ENCODE results near the gene LSP1.
"Not testable (repeated sequence)": the region's sequence is repeated elsewhere in the genome, so short reads cannot be mapped to it uniquely, and the experiment has no call there.

Gene LSP1

DNA sequence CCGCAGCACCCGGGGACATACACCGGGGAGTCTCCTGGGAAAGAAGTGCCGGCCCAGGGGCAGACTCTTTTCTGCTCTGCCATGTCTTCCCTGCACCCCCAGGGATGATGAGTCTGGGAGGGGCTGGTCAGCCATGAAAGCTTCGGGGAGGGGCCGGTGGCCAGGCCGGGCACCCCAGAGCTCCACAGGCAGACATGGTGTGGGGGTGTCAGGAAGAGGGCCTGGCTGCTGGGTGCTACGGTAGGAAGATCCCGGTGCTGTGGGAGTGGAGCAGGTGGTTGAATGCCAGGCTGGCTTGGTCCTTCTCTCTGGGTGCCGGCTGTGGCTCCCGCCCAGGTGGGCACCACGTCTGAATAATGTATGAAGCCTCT lies 17.4 kb downstream of the LSP1 start:
- H3K27ac Mint-ChIP-seq = no peak overlapping the region

DNA sequence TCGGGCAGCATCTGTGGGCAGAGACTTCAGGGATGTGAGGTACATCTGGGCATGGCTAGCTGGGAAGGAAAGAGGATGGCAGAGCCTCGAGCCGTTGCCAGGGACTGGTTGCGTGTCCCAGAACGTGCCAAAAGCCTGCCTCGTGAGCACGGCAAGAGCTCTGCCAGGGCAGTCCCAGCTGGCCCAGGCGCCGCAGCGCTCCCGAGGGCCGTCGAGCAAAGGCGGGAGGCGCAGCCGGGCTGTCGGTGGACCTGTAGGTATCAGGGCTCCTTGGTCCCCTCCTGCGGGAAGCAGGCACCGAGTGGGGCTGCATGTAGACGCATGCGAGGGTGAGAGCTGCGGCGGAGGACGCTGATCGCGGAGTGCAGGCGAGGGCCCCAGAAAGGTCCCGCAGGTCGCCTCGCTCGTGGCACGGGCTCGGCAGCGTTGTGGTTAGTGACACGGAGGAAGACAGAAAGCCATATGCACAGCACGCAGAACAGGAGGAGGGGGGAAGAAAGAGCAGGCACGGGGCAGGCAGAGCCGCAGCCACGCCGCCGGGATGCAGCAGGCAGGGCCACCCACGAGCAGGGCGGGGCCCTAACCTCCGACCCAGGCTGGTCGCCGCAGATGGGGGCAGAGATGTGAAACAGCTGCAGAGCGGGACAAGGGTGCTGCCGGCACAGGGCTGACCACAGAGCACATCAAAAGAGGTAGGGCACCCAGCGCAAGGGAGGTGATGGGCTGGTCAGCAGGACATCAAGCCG lies 18.0 kb downstream of the LSP1 start:
- no peaks in the 10 kb centered on the region for H3K9me3 Mint-ChIP-seq
- peak; percentile 36 for DNase-seq
- H3K27ac Mint-ChIP-seq = no peak overlapping the region
- peaks cover 27% of the 10 kb centered on the region for H3K27me3 Mint-ChIP-seq (ENCODE audit: low read depth, poor library complexity)
- H3K4me3 Mint-ChIP-seq = no peak overlapping the region
- no peaks in the 10 kb centered on the region for H3K36me3 Mint-ChIP-seq (ENCODE audit: low read depth)
- no peak for TF ChIP-seq CTCF (IDR thresholded peaks at IDR 0.05)
- H3K4me1 Mint-ChIP-seq = peaks cover 41% of the 10 kb centered on the region

More for the DNA sequence above, 17.4 kb downstream of the LSP1 start:
- Mint-ChIP-seq H3K36me3 (ENCODE audit: low read depth) (no peaks in the 10 kb centered on the region), H3K27me3 (ENCODE audit: low read depth, poor library complexity) (peaks cover 30% of the 10 kb centered on the region), H3K9me3 (no peaks in the 10 kb centered on the region), H3K4me1 (peaks cover 43% of the 10 kb centered on the region), H3K4me3 (no peak overlapping the region)
- TF ChIP-seq CTCF (IDR thresholded peaks at IDR 0.05) = no peak
- DNase-seq = no peak

- Mint-ChIP-seq H3K27ac (no peak overlapping the region), H3K4me3 (no peak overlapping the region), H3K27me3 (ENCODE audit: low read depth, poor library complexity) (peaks cover 28% of the 10 kb centered on the region), H3K4me1 (peaks cover 44% of the 10 kb centered on the region), H3K36me3 (ENCODE audit: low read depth) (no peaks in the 10 kb centered on the region), H3K9me3 (no peaks in the 10 kb centered on the region)
- no peak for TF ChIP-seq CTCF (IDR thresholded peaks at IDR 0.05)
- no peak for DNase-seq
These were observed 18.6 kb downstream of the LSP1 start for GRCh38 chr11:1871531-1871930.

DNA sequence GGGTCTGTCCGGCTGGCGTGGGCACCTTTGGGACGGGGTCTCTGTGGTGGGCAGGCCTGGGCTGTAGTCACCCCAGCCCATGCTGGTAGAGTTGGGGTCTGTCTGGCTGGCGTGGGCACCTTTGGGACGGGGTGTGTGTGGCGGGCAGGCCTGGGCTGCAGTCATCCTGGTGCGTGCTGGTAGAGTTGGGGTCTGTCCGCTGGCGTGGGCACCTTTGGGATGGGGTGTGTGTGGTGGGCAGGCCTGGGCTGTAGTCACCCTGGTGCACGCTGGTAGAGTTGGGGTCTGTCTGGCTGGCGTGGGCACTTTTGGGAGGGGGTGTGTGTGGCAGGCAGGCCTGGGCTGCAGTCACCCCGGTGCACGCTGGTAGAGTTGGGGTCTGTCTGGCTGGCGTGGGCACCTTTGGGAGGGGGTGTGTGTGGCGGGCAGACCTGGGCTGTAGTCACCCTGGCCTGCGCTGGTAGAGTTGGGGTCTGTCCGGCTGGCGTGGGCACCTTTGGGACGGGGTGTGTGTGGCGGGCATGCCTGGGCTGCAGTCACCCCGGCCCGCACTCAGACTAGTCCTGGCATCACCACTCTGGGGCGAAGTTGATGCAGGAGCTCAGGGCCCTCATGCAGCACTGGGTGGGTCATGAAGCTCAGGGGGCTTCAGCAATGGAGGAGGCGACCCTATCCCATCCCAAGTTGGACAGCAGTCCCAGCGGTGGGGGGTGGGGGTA lies 19.5 kb downstream of the LSP1 start:
- H3K27ac Mint-ChIP-seq = no peak overlapping the region
- H3K36me3 Mint-ChIP-seq (ENCODE audit: low read depth) = no peaks in the 10 kb centered on the region
- no peak for TF ChIP-seq CTCF (IDR thresholded peaks at IDR 0.05)
- peaks cover 46% of the 10 kb centered on the region for H3K4me1 Mint-ChIP-seq
- peaks cover 30% of the 10 kb centered on the region for H3K27me3 Mint-ChIP-seq (ENCODE audit: low read depth, poor library complexity)
- H3K4me3 Mint-ChIP-seq = no peak overlapping the region
- no peaks in the 10 kb centered on the region for H3K9me3 Mint-ChIP-seq
- no peak for DNase-seq

- H3K4me1 Mint-ChIP-seq = peaks cover 46% of the 10 kb centered on the region
- TF ChIP-seq CTCF (IDR thresholded peaks at IDR 0.05) = no peak
- H3K27me3 Mint-ChIP-seq (ENCODE audit: low read depth, poor library complexity) = peaks cover 30% of the 10 kb centered on the region
- H3K4me3 Mint-ChIP-seq = no peak overlapping the region
- H3K27ac Mint-ChIP-seq = peak overlapping the region; percentile 88
- DNase-seq = peak; percentile 45
- no peaks in the 10 kb centered on the region for H3K36me3 Mint-ChIP-seq (ENCODE audit: low read depth)
- H3K9me3 Mint-ChIP-seq = no peaks in the 10 kb centered on the region
These were observed 20.3 kb downstream of the LSP1 start for GRCh38 chr11:1873048-1873812.

DNA sequence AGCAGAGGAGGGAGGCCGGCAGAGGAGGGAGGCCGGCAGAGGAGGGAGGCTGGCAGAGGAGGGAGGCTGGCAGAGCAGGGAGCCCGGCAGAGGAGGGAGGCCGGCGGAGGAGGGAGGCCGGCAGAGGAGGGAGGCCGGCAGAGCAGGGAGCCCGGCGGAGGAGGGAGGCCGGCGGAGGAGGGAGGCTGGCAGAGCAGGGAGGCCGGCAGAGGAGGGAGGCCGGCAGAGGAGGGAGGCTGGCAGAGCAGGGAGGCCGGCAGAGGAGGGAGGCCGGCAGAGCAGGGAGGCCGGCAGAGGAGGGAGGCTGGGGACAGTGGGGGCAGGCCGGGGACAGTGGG lies 20.9 kb downstream of the LSP1 start:
- not testable (repeated sequence) for DNase-seq; H3K9me3 Mint-ChIP-seq; H3K36me3 Mint-ChIP-seq (ENCODE audit: low read depth); H3K4me3 Mint-ChIP-seq
- peaks cover 30% of the 10 kb centered on the region for H3K27me3 Mint-ChIP-seq (ENCODE audit: low read depth, poor library complexity)
- H3K4me1 Mint-ChIP-seq = peaks cover 45% of the 10 kb centered on the region
- H3K27ac Mint-ChIP-seq = peak overlapping the region; percentile 88

GRCh38 chr11:1874441-1875092 lies 21.7 kb downstream of the LSP1 start:
- H3K4me3 Mint-ChIP-seq; H3K9me3 Mint-ChIP-seq; H3K27ac Mint-ChIP-seq; H3K36me3 Mint-ChIP-seq (ENCODE audit: low read depth): not testable (repeated sequence)
- Mint-ChIP-seq H3K4me1 (peaks cover 37% of the 10 kb centered on the region), H3K27me3 (ENCODE audit: low read depth, poor library complexity) (peaks cover 24% of the 10 kb centered on the region)
- peak; percentile 9 for DNase-seq
